ENCODE data around the gene OR6C70.

DNA sequence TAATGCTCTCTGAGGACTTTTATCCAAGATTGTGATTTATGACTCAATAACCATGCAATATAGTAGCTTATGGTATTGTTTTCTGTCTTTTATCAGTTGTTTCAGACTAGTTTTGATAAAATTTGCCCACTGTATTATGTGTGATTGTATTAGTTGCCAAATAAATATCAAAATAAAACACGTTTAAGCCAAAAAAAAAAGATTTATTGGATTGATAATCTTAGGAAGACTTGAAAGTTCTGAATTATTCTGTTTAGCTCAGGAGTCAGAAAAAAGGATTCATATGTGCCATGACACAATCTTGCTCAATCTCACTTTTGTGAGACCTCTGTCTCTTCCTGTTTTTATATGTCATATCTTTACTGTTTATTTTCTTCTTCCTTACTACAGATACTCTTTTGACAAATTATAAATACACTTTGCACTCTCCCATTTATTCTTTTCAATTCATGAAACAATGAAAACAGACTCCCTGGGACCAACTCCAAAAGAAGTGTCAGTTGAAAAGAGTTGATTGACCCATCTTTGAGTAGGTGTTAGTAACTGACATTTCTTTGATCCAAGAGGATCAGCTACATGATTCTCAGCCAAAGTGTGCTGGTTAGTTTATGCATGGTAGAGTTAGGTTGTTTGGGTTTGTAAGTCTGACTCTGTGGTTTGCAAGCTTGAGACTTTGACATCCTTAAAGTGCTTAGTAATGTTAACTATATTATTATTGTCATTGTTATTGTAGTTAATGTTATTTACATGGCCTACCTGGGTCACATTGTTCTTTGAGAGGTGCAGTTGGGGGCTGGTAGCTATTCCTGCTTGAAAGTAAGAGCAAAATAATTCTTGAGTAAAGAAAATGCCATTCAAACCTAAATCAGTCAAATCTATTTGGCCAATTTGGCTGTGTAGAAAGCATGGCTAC lies 41.4 kb downstream of the OR6C70 start:
- TF ChIP-seq, protein P1, sequence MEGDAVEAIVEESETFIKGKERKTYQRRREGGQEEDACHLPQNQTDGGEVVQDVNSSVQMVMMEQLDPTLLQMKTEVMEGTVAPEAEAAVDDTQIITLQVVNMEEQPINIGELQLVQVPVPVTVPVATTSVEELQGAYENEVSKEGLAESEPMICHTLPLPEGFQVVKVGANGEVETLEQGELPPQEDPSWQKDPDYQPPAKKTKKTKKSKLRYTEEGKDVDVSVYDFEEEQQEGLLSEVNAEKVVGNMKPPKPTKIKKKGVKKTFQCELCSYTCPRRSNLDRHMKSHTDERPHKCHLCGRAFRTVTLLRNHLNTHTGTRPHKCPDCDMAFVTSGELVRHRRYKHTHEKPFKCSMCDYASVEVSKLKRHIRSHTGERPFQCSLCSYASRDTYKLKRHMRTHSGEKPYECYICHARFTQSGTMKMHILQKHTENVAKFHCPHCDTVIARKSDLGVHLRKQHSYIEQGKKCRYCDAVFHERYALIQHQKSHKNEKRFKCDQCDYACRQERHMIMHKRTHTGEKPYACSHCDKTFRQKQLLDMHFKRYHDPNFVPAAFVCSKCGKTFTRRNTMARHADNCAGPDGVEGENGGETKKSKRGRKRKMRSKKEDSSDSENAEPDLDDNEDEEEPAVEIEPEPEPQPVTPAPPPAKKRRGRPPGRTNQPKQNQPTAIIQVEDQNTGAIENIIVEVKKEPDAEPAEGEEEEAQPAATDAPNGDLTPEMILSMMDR (IDR thresholded peaks at IDR 0.05), result no peak
- no peak for TF ChIP-seq POLR2A (IDR thresholded peaks at IDR 0.05)
- TF ChIP-seq POLR2AphosphoS5 (IDR thresholded peaks at IDR 0.05), result no peak
